Fibroblast of lung (primary cell): ENCODE results near the gene CPN2.

ENCODE experiments used
- EZH2 ChIP-seq: IDR thresholded peaks from 2 replicates; pipeline ENCODE4 v1.5.1; 2012; ENCODE audit warnings: low read length, control low read depth, mild to moderate bottlenecking; ENCODE audit errors: missing control alignments
- TF ChIP-seq, protein P1 (sequence below), 2 donors: IDR thresholded peaks in 1 of 2; conservative IDR thresholded peaks in 1 of 2; 1 replicate in 1 of 2; 2 replicates in 1 of 2; pipeline ENCODE4 v1.5.1; 2011 to 2012; ENCODE audit warnings: low read length in 2 of 2, control low read depth in 1 of 2, inconsistent platforms in 1 of 2, low read depth in 1 of 2, mild to moderate bottlenecking in 1 of 2

DNA sequence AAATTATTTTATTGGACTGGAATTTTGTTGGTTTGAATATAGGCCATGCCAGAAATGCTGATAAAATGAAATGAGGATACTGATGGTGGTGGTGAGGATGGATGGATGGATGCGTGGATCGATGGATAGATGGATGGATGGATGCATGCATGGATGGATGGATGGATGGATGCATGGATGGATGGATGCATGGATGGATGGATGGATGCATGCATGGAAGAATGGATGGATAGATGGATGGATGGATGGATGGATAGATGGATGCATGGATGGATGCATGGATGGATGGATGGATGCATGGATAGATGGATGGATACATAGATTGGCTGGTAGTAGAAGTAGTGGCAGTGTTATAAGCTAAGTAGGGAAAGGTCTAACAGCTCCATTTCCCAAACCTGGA lies 40.1 kb downstream of the CPN2 start:
- TF ChIP-seq, protein P1, sequence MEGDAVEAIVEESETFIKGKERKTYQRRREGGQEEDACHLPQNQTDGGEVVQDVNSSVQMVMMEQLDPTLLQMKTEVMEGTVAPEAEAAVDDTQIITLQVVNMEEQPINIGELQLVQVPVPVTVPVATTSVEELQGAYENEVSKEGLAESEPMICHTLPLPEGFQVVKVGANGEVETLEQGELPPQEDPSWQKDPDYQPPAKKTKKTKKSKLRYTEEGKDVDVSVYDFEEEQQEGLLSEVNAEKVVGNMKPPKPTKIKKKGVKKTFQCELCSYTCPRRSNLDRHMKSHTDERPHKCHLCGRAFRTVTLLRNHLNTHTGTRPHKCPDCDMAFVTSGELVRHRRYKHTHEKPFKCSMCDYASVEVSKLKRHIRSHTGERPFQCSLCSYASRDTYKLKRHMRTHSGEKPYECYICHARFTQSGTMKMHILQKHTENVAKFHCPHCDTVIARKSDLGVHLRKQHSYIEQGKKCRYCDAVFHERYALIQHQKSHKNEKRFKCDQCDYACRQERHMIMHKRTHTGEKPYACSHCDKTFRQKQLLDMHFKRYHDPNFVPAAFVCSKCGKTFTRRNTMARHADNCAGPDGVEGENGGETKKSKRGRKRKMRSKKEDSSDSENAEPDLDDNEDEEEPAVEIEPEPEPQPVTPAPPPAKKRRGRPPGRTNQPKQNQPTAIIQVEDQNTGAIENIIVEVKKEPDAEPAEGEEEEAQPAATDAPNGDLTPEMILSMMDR (conservative IDR thresholded peaks at IDR 0.05 in 1 of 2, IDR thresholded peaks at IDR 0.05 in 1 of 2; ENCODE audit: low read depth in 1 of 2, low read length in 2 of 2) = no peak
- TF ChIP-seq EZH2 = no peak
